ENCODE results near the gene DYNC1LI1. TPM values are rescaled to one million over a fixed set of nuclear protein-coding genes. Genes with fewer than 3 reads are reported as not detected.

Gene DYNC1LI1
- total and polyA plus RNA-seq, 2 donors (not counting 1 experiment from before 2014, with no cell fraction given) = 15.0 to 38.8 TPM

- WGBS (ENCODE audit: insufficient coverage) = no CpG with 5 or more reads among the region's 2 CpGs
- Mint-ChIP-seq H3K27ac (peak overlapping the region; percentile 4), H3K9me3 (ENCODE audit: insufficient read depth) (no peaks in the 10 kb centered on the region), H3K27me3 (no peaks in the 10 kb centered on the region), H3K4me3 (peak overlapping the region; percentile 28), H3K4me1 (peaks cover 45% of the 10 kb centered on the region)
- Histone ChIP-seq H3K4me3 (ENCODE audit: control extremely low read depth in 1 of 5, extremely low read depth in 1 of 5, insufficient read depth in 1 of 5, low read depth in 2 of 5, low read length in 4 of 5) (peak overlapping the region in 1 of 5 experiments; percentile 82), H3K4me2 (replicated peaks; ENCODE audit: low read depth, low read length, poor library complexity, severe bottlenecking) (peak overlapping the region; percentile 79), H3K27ac (ENCODE audit: low read length in 2 of 2) (peak overlapping the region in 1 of 2 donors; percentile 44), H3K9ac (ENCODE audit: low read length) (no peak overlapping the region), H3K4me1 (ENCODE audit: control insufficient read depth in 2 of 2, insufficient read depth in 2 of 2, low read length in 2 of 2) (peaks cover 32 to 33% of the 10 kb centered on the region in 2 donors), H3K27me3 (replicated peaks in 1 of 4; ENCODE audit: control extremely low read depth in 1 of 4, control insufficient read depth in 3 of 4, insufficient read depth in 4 of 4, low read length in 3 of 4) (no peaks in the 10 kb centered on the region), H2AFZ (ENCODE audit: insufficient read depth, low read depth, low read length, poor library complexity, severe bottlenecking) (no peak overlapping the region), H4K20me1 (ENCODE audit: control insufficient read depth, insufficient read depth, low read length, poor library complexity, severe bottlenecking) (no peaks in the 10 kb centered on the region), H3K79me2 (ENCODE audit: control insufficient read depth, insufficient read depth, low read length) (peaks cover 87% of the 10 kb centered on the region), H3K36me3 (replicated peaks in 1 of 2; ENCODE audit: control extremely low read depth in 1 of 2, control insufficient read depth in 1 of 2, extremely low read depth in 1 of 2, insufficient read depth in 2 of 2, low read length in 1 of 2) (peaks cover 3 to 10% of the 10 kb centered on the region in 2 experiments), H3K9me3 (ENCODE audit: control extremely low read depth in 1 of 3, control insufficient read depth in 2 of 3, insufficient read depth in 1 of 3, low read length in 2 of 3) (no peaks in the 10 kb centered on the region)
- POLR2A ChIA-PET = interaction anchor here (0.6 kb wide), 1 partner anchor 67 kb away, joined by 3 read pairs; no protein-coding TSS in a partner anchor
- DNase-seq (no peak), ATAC-seq (ENCODE audit: low read depth) (no peak)
- no peak for TF ChIP-seq EZH2 (IDR thresholded peaks at IDR 0.05; ENCODE audit: borderline replicate concordance, insufficient read depth, low read depth, low read length, poor library complexity, severe bottlenecking)
- TF ChIP-seq, protein P1, sequence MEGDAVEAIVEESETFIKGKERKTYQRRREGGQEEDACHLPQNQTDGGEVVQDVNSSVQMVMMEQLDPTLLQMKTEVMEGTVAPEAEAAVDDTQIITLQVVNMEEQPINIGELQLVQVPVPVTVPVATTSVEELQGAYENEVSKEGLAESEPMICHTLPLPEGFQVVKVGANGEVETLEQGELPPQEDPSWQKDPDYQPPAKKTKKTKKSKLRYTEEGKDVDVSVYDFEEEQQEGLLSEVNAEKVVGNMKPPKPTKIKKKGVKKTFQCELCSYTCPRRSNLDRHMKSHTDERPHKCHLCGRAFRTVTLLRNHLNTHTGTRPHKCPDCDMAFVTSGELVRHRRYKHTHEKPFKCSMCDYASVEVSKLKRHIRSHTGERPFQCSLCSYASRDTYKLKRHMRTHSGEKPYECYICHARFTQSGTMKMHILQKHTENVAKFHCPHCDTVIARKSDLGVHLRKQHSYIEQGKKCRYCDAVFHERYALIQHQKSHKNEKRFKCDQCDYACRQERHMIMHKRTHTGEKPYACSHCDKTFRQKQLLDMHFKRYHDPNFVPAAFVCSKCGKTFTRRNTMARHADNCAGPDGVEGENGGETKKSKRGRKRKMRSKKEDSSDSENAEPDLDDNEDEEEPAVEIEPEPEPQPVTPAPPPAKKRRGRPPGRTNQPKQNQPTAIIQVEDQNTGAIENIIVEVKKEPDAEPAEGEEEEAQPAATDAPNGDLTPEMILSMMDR (IDR thresholded peaks at IDR 0.05) = no peak
- intact Hi-C loops (cut with micrococcal nuclease) = loop anchor here (5.0 kb wide), 1 partner anchor 33 kb away; no protein-coding TSS in a partner anchor
- CTCF ChIA-PET = interaction anchor here (1.1 to 2.4 kb wide), 4 partner anchors 10 to 125 kb away, joined by 4 to 12 read pairs (median 6); no protein-coding TSS in a partner anchor
Observed at GRCh38 chr3:32500231-32500630, 70.4 kb downstream of the DYNC1LI1 start.

GRCh38 chr3:32499585-32499984 lies 71.1 kb downstream of the DYNC1LI1 start:
- Histone ChIP-seq H3K79me2 (ENCODE audit: control insufficient read depth, insufficient read depth, low read length) (peaks cover 92% of the 10 kb centered on the region), H3K9ac (ENCODE audit: low read length) (no peak overlapping the region), H3K27me3 (replicated peaks in 1 of 4; ENCODE audit: control extremely low read depth in 1 of 4, control insufficient read depth in 3 of 4, insufficient read depth in 4 of 4, low read length in 3 of 4) (no peaks in the 10 kb centered on the region), H3K36me3 (replicated peaks in 1 of 2; ENCODE audit: control extremely low read depth in 1 of 2, control insufficient read depth in 1 of 2, extremely low read depth in 1 of 2, insufficient read depth in 2 of 2, low read length in 1 of 2) (peaks cover 3 to 10% of the 10 kb centered on the region in 2 experiments), H3K4me3 (ENCODE audit: control extremely low read depth in 1 of 5, extremely low read depth in 1 of 5, insufficient read depth in 1 of 5, low read depth in 2 of 5, low read length in 4 of 5) (no peak overlapping the region), H3K27ac (ENCODE audit: low read length in 2 of 2) (peak overlapping the region in 1 of 2 donors; percentile 21), H3K4me2 (replicated peaks; ENCODE audit: low read depth, low read length, poor library complexity, severe bottlenecking) (no peak overlapping the region), H4K20me1 (ENCODE audit: control insufficient read depth, insufficient read depth, low read length, poor library complexity, severe bottlenecking) (peaks cover 3% of the 10 kb centered on the region), H3K9me3 (ENCODE audit: control extremely low read depth in 1 of 3, control insufficient read depth in 2 of 3, insufficient read depth in 1 of 3, low read length in 2 of 3) (no peaks in the 10 kb centered on the region), H3K4me1 (ENCODE audit: control insufficient read depth in 2 of 2, insufficient read depth in 2 of 2, low read length in 2 of 2) (peaks cover 37 to 38% of the 10 kb centered on the region in 2 donors), H2AFZ (ENCODE audit: insufficient read depth, low read depth, low read length, poor library complexity, severe bottlenecking) (no peak overlapping the region)
- TF ChIP-seq EZH2 (IDR thresholded peaks at IDR 0.05; ENCODE audit: borderline replicate concordance, insufficient read depth, low read depth, low read length, poor library complexity, severe bottlenecking) = no peak
- TF ChIP-seq, protein P1 (IDR thresholded peaks at IDR 0.05) = no peak
- intact Hi-C loops (cut with micrococcal nuclease) = loop anchor here (10.0 kb wide), 1 partner anchor 1215 kb away; the partner anchor contains the start of gene CLASP2
- ATAC-seq (ENCODE audit: low read depth) (no peak), DNase-seq (no peak)
- Mint-ChIP-seq H3K27ac (peak overlapping the region; percentile 8), H3K4me3 (peak overlapping the region; percentile 21), H3K4me1 (peaks cover 45% of the 10 kb centered on the region), H3K9me3 (ENCODE audit: insufficient read depth) (no peaks in the 10 kb centered on the region), H3K27me3 (no peaks in the 10 kb centered on the region)
- no CpG with 5 or more reads among the region's 2 CpGs for WGBS (ENCODE audit: insufficient coverage)
- POLR2A ChIA-PET = interaction anchor here (0.5 kb wide), 1 partner anchor 70 kb away, joined by 3 read pairs; no protein-coding TSS in a partner anchor
- CTCF ChIA-PET = interaction anchor here (1.1 to 1.7 kb wide), 4 partner anchors 10 to 125 kb away, joined by 3 to 7 read pairs (median 5); no protein-coding TSS in a partner anchor

Data from B cell (primary cell).